GM23338 (cell line): ENCODE data around the gene WIF1. TPM values are rescaled to one million over a fixed set of nuclear protein-coding genes. Genes with fewer than 3 reads are reported as not detected.

ENCODE experiments used
- CREB1 ChIP-seq: fragments of 250-450 bp; sonication (Bioruptor Pico); IDR thresholded peaks from 2 replicates; pipeline ENCODE4 v1.5.0; 2020; ENCODE audit warnings: low read depth, mild to moderate bottlenecking, moderate library complexity
- JUNB ChIP-seq: IDR thresholded peaks from one replicate; pipeline ENCODE4 v1.6.1; 2016; ENCODE audit warnings: antibody characterized with exemption; ENCODE audit not compliant: unreplicated experiment
- POLR2AphosphoS5 ChIP-seq: IDR thresholded peaks from 2 replicates; pipeline ENCODE4 v1.6.1; 2016; ENCODE audit warnings: antibody characterized with exemption, low read depth
- STAT1 ChIP-seq: IDR thresholded peaks from one replicate; pipeline ENCODE4 v1.6.1; 2016; ENCODE audit warnings: antibody characterized with exemption; ENCODE audit not compliant: unreplicated experiment
- ZNF114 ChIP-seq: fragments of 250-450 bp; sonication (Bioruptor Pico); IDR thresholded peaks from 2 replicates; pipeline ENCODE4 v1.5.0; 2020; ENCODE audit warnings: mild to moderate bottlenecking, moderate library complexity
- ZNF331 ChIP-seq: fragments of 250-450 bp; sonication (Bioruptor Pico); IDR thresholded peaks from 2 replicates; pipeline ENCODE4 v1.5.0; 2020; ENCODE audit warnings: low read depth, mild to moderate bottlenecking, moderate library complexity
- polyA plus RNA-seq: library from polyadenylated mRNA; unstranded; fragments of >200 nt; fragmentation: Nextera tagmentation; extraction: Ambion mirVana; gene quantifications from 2 replicates; pipeline ENCODE4 v1.2.1, GENCODE V29; 2016
- total RNA-seq: library from RNA; depleted of rRNA; stranded (reverse); fragments of >200 nt; shearing (Covaris generic); gene quantifications from 2 replicates; pipeline ENCODE4 v1.2.3, GENCODE V29; 2014
- TF ChIP-seq, protein P1 (sequence below): fragments of 250-450 bp; sonication (Bioruptor Pico); IDR thresholded peaks from 2 replicates; pipeline ENCODE4 v1.5.0; 2020; ENCODE audit warnings: mild to moderate bottlenecking, moderate library complexity
- TF ChIP-seq, protein P2 (sequence below): IDR thresholded peaks from one replicate; pipeline ENCODE4 v1.6.1; 2018; ENCODE audit warnings: antibody characterized with exemption; ENCODE audit not compliant: unreplicated experiment
- TF ChIP-seq, protein P3 (sequence below), 2 experiments: fragments of 200-600 bp in 1 of 2; sonication (generic) in 1 of 2; conservative IDR thresholded peaks; 2 replicates each; pipeline versions ENCODE4 v1.5.1 to v1.6.1; 2016 to 2017; ENCODE audit warnings: antibody characterized with exemption in 2 of 2, low read depth in 2 of 2, mild to moderate bottlenecking in 2 of 2, moderate library complexity in 1 of 2
- TF ChIP-seq, protein P4 (sequence below): IDR thresholded peaks from 2 replicates; pipeline ENCODE4 v1.6.1; 2016; ENCODE audit warnings: antibody characterized with exemption

Gene WIF1
- total and polyA plus RNA-seq, 2 experiments from 2014 or later, result 4.1 to 4.2 TPM

DNA sequence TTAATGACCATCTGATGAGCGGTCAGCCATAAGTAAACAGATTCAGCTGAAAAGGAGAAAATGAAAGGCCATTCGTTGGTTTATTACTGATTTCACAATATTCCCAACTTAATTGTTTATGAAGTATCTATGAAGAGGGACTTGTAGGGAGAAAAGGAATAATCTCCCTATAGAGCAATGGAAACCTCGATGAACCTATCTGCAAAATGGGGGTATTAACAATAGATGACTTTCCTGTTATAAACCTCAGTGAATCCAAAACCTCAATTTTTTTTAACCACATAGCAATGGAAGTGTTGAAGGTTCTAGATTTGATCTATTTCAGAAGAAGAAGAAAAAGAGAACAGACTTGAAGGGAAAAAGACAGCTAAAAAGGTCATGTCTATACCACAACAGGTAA is 2.0 kb downstream of the WIF1 start (continued):
- TF ChIP-seq, protein P1, sequence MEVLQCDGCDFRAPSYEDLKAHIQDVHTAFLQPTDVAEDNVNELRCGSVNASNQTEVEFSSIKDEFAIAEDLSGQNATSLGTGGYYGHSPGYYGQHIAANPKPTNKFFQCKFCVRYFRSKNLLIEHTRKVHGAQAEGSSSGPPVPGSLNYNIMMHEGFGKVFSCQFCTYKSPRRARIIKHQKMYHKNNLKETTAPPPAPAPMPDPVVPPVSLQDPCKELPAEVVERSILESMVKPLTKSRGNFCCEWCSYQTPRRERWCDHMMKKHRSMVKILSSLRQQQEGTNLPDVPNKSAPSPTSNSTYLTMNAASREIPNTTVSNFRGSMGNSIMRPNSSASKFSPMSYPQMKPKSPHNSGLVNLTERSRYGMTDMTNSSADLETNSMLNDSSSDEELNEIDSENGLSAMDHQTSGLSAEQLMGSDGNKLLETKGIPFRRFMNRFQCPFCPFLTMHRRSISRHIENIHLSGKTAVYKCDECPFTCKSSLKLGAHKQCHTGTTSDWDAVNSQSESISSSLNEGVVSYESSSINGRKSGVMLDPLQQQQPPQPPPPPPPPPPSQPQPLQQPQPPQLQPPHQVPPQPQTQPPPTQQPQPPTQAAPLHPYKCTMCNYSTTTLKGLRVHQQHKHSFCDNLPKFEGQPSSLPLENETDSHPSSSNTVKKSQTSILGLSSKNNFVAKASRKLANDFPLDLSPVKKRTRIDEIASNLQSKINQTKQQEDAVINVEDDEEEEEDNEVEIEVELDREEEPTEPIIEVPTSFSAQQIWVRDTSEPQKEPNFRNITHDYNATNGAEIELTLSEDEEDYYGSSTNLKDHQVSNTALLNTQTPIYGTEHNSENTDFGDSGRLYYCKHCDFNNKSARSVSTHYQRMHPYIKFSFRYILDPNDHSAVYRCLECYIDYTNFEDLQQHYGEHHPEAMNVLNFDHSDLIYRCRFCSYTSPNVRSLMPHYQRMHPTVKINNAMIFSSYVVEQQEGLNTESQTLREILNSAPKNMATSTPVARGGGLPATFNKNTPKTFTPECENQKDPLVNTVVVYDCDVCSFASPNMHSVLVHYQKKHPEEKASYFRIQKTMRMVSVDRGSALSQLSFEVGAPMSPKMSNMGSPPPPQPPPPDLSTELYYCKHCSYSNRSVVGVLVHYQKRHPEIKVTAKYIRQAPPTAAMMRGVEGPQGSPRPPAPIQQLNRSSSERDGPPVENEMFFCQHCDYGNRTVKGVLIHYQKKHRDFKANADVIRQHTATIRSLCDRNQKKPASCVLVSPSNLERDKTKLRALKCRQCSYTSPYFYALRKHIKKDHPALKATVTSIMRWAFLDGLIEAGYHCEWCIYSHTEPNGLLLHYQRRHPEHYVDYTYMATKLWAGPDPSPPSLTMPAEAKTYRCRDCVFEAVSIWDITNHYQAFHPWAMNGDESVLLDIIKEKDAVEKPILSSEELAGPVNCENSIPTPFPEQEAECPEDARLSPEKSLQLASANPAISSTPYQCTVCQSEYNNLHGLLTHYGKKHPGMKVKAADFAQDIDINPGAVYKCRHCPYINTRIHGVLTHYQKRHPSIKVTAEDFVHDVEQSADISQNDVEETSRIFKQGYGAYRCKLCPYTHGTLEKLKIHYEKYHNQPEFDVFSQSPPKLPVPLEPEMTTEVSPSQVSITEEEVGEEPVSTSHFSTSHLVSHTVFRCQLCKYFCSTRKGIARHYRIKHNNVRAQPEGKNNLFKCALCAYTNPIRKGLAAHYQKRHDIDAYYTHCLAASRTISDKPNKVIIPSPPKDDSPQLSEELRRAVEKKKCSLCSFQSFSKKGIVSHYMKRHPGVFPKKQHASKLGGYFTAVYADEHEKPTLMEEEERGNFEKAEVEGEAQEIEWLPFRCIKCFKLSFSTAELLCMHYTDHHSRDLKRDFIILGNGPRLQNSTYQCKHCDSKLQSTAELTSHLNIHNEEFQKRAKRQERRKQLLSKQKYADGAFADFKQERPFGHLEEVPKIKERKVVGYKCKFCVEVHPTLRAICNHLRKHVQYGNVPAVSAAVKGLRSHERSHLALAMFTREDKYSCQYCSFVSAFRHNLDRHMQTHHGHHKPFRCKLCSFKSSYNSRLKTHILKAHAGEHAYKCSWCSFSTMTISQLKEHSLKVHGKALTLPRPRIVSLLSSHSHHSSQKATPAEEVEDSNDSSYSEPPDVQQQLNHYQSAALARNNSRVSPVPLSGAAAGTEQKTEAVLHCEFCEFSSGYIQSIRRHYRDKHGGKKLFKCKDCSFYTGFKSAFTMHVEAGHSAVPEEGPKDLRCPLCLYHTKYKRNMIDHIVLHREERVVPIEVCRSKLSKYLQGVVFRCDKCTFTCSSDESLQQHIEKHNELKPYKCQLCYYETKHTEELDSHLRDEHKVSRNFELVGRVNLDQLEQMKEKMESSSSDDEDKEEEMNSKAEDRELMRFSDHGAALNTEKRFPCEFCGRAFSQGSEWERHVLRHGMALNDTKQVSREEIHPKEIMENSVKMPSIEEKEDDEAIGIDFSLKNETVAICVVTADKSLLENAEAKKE (CRISPR knock-in tag), result no peak
- TF ChIP-seq ZNF331 (no peak), JUNB (no peak), STAT1 (no peak), CREB1 (CRISPR knock-in tag) (no peak), ZNF114 (no peak), POLR2AphosphoS5 (no peak)
- TF ChIP-seq, protein P2, sequence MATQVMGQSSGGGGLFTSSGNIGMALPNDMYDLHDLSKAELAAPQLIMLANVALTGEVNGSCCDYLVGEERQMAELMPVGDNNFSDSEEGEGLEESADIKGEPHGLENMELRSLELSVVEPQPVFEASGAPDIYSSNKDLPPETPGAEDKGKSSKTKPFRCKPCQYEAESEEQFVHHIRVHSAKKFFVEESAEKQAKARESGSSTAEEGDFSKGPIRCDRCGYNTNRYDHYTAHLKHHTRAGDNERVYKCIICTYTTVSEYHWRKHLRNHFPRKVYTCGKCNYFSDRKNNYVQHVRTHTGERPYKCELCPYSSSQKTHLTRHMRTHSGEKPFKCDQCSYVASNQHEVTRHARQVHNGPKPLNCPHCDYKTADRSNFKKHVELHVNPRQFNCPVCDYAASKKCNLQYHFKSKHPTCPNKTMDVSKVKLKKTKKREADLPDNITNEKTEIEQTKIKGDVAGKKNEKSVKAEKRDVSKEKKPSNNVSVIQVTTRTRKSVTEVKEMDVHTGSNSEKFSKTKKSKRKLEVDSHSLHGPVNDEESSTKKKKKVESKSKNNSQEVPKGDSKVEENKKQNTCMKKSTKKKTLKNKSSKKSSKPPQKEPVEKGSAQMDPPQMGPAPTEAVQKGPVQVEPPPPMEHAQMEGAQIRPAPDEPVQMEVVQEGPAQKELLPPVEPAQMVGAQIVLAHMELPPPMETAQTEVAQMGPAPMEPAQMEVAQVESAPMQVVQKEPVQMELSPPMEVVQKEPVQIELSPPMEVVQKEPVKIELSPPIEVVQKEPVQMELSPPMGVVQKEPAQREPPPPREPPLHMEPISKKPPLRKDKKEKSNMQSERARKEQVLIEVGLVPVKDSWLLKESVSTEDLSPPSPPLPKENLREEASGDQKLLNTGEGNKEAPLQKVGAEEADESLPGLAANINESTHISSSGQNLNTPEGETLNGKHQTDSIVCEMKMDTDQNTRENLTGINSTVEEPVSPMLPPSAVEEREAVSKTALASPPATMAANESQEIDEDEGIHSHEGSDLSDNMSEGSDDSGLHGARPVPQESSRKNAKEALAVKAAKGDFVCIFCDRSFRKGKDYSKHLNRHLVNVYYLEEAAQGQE, result no peak
- TF ChIP-seq, protein P3, sequence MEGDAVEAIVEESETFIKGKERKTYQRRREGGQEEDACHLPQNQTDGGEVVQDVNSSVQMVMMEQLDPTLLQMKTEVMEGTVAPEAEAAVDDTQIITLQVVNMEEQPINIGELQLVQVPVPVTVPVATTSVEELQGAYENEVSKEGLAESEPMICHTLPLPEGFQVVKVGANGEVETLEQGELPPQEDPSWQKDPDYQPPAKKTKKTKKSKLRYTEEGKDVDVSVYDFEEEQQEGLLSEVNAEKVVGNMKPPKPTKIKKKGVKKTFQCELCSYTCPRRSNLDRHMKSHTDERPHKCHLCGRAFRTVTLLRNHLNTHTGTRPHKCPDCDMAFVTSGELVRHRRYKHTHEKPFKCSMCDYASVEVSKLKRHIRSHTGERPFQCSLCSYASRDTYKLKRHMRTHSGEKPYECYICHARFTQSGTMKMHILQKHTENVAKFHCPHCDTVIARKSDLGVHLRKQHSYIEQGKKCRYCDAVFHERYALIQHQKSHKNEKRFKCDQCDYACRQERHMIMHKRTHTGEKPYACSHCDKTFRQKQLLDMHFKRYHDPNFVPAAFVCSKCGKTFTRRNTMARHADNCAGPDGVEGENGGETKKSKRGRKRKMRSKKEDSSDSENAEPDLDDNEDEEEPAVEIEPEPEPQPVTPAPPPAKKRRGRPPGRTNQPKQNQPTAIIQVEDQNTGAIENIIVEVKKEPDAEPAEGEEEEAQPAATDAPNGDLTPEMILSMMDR (conservative IDR thresholded peaks at IDR 0.05; ENCODE audit: low read depth in 2 of 2), result no peak
- TF ChIP-seq, protein P4, sequence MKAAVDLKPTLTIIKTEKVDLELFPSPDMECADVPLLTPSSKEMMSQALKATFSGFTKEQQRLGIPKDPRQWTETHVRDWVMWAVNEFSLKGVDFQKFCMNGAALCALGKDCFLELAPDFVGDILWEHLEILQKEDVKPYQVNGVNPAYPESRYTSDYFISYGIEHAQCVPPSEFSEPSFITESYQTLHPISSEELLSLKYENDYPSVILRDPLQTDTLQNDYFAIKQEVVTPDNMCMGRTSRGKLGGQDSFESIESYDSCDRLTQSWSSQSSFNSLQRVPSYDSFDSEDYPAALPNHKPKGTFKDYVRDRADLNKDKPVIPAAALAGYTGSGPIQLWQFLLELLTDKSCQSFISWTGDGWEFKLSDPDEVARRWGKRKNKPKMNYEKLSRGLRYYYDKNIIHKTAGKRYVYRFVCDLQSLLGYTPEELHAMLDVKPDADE, result no peak
